DMS53 treated with DMSO at 0.1 percent for 48 hours (cell line): Measurements from ENCODE around the gene SLC66A3.

ENCODE experiments used
- DNase-seq: peaks from one replicate; lab custom pipeline; 2025; ENCODE audit not compliant: unreplicated experiment; lab: John Stamatoyannopoulos, UW

SLC66A3 gene

GRCh38 chr2:11213090-11213638 is 57.9 kb downstream of the SLC66A3 start:
- DNase-seq, result no peak

GRCh38 chr2:11213975-11214374 is 58.7 kb downstream of the SLC66A3 start:
- DNase-seq, result no peak

GRCh38 chr2:11214770-11215169 is 59.5 kb downstream of the SLC66A3 start:
- no peak for DNase-seq

- no peak for DNase-seq
These were observed 60.1 kb downstream of the SLC66A3 start for GRCh38 chr2:11215407-11215806.

- DNase-seq, result no peak
These were observed 65.2 kb downstream of the SLC66A3 start for GRCh38 chr2:11220445-11220844.

GRCh38 chr2:11222845-11223244 is 67.6 kb downstream of the SLC66A3 start:
- no peak for DNase-seq

GRCh38 chr2:11224887-11225286 is 69.6 kb downstream of the SLC66A3 start:
- DNase-seq, result no peak

- DNase-seq, result no peak
These were observed 72.3 kb downstream of the SLC66A3 start for GRCh38 chr2:11227595-11227994.
